Vagina (tissue), 2 donors: ENCODE data around the gene S100A3.

Source experiments
- CTCF ChIP-seq, 3 experiments: fragments of 450-650 bp in 2 of 3; fragments of 200-600 bp in 1 of 3; sonication (generic) in 1 of 3; IDR thresholded peaks; one replicate each; pipeline ENCODE4 v1.5.1; 2017 to 2019; ENCODE audit warnings: antibody characterized with exemption in 3 of 3, mild to moderate bottlenecking in 2 of 3, moderate library complexity in 2 of 3
- POLR2A ChIP-seq, 2 donors: fragments of 450-650 bp; IDR thresholded peaks; one replicate each; pipeline ENCODE4 v1.6.1; 2017; ENCODE audit warnings: antibody characterized with exemption in 2 of 2, mild to moderate bottlenecking in 2 of 2, moderate library complexity in 2 of 2

GRCh38 chr1:153552335-153552734 lies 3.3 kb upstream of the S100A3 start:
- TF ChIP-seq CTCF (IDR thresholded peaks at IDR 0.05) (no peak), POLR2A (IDR thresholded peaks at IDR 0.05) (no peak)
